NCI-H2171 (cell line): ENCODE data around the gene PPP2R2D.

Source experiments
- DNase-seq: peaks from one replicate; lab custom pipeline; 2025; lab: John Stamatoyannopoulos, UW

Gene PPP2R2D

GRCh38 chr10:131998845-131999681 lies 98.3 kb downstream of the PPP2R2D start:
- DNase-seq = no peak

GRCh38 chr10:132001238-132001972 lies 100.6 kb downstream of the PPP2R2D start:
- DNase-seq = no peak

- no peak for DNase-seq
Observed at GRCh38 chr10:132002004-132002403, 101.2 kb downstream of the PPP2R2D start.

- DNase-seq = no peak
Observed at GRCh38 chr10:132003282-132003924, 102.6 kb downstream of the PPP2R2D start.

- DNase-seq = no peak
Observed at GRCh38 chr10:132004052-132004451, 103.2 kb downstream of the PPP2R2D start.

- no peak for DNase-seq
Observed at GRCh38 chr10:132005147-132005546, 104.3 kb downstream of the PPP2R2D start.

- DNase-seq = no peak
Observed at GRCh38 chr10:132006966-132007365, 106.2 kb downstream of the PPP2R2D start.

- DNase-seq = no peak
Observed at GRCh38 chr10:132007681-132008080, 106.9 kb downstream of the PPP2R2D start.
